Peyer's patch (tissue), 4 donors: ENCODE results near the gene ZXDC. TPM values are rescaled to one million over a fixed set of nuclear protein-coding genes. Genes with fewer than 3 reads are reported as not detected.

Experiments used
- DNase-seq, 3 donors: peaks; one replicate each; pipeline ENCODE4 v3.0.0-alpha.2; 2017 to 2019
- H3K27ac ChIP-seq, 4 donors: fragments of 200-600 bp; sonication (generic); one replicate each; pipeline ENCODE4 v1.5.1; 2016 to 2019
- H3K27me3 ChIP-seq, 2 donors: fragments of 200-600 bp; sonication (generic); one replicate each; pipeline ENCODE4 v1.5.1; 2019
- H3K36me3 ChIP-seq, 3 donors: fragments of 200-600 bp; sonication (generic); one replicate each; pipeline ENCODE4 v1.5.1; 2016 to 2019
- H3K4me1 ChIP-seq, 4 donors: fragments of 200-600 bp; sonication (generic); one replicate each; pipeline ENCODE4 v1.5.1; 2016 to 2019
- H3K4me3 ChIP-seq, 4 donors: fragments of 200-600 bp; sonication (generic); 1 replicate in 3 of 4; 2 replicates in 1 of 4; pipeline ENCODE4 v1.5.1; 2016 to 2019; ENCODE audit warnings: mild to moderate bottlenecking in 1 of 4
- H3K9me3 ChIP-seq, 4 donors: fragments of 200-600 bp; sonication (generic); one replicate each; pipeline ENCODE4 v1.5.1; 2016 to 2019; ENCODE audit warnings: mild to moderate bottlenecking in 1 of 4
- CTCF ChIP-seq, 6 experiments: fragments of 450-650 bp in 4 of 6; fragments of 200-600 bp in 2 of 6; sonication (generic) in 1 of 6; IDR thresholded peaks; one replicate each; pipeline ENCODE4 v1.5.1; 2017 to 2019; ENCODE audit warnings: antibody characterized with exemption in 6 of 6, mild to moderate bottlenecking in 3 of 6, moderate library complexity in 1 of 6
- POLR2A ChIP-seq, 2 donors: fragments of 450-650 bp; IDR thresholded peaks; one replicate each; pipeline ENCODE4 v1.5.1; 2017; ENCODE audit warnings: antibody characterized with exemption in 2 of 2, mild to moderate bottlenecking in 2 of 2, moderate library complexity in 2 of 2
- total RNA-seq, 4 donors: library from RNA; depleted of rRNA; stranded (reverse); fragments of >200 nt; gene quantifications; one replicate each; pipeline ENCODE4 v1.1.0, GENCODE V29; 2016

ZXDC gene
- total RNA-seq, 4 donors from 2014 or later: 44.1 to 99.8 (median 67.5) TPM

- TF ChIP-seq CTCF (IDR thresholded peaks at IDR 0.05): no peak
- TF ChIP-seq POLR2A (IDR thresholded peaks at IDR 0.05): no peak
- no peaks in the 10 kb centered on the region for H3K9me3 ChIP-seq
- H3K27me3 ChIP-seq: no peaks in the 10 kb centered on the region
- H3K27ac ChIP-seq: no peak overlapping the region
- no peaks in the 10 kb centered on the region for H3K36me3 ChIP-seq
- no peaks in the 10 kb centered on the region for H3K4me1 ChIP-seq
- no peak overlapping the region for H3K4me3 ChIP-seq
- DNase-seq: no peak
Observed at GRCh38 chr3:126491221-126492013, 15.7 kb upstream of the ZXDC start.

- Histone ChIP-seq H3K4me3 (no peak overlapping the region), H3K9me3 (no peaks in the 10 kb centered on the region), H3K36me3 (no peaks in the 10 kb centered on the region), H3K27ac (no peak overlapping the region), H3K27me3 (no peaks in the 10 kb centered on the region), H3K4me1 (no peaks in the 10 kb centered on the region)
- DNase-seq: no peak
- no peak for TF ChIP-seq POLR2A (IDR thresholded peaks at IDR 0.05)
- TF ChIP-seq CTCF (IDR thresholded peaks at IDR 0.05): no peak
Observed at GRCh38 chr3:126490619-126491018, 14.9 kb upstream of the ZXDC start.

GRCh38 chr3:126488886-126489569, 13.3 kb upstream of the ZXDC start:
- no peak for DNase-seq
- no peak for TF ChIP-seq CTCF (IDR thresholded peaks at IDR 0.05)
- TF ChIP-seq POLR2A (IDR thresholded peaks at IDR 0.05): no peak
- H3K27me3 ChIP-seq: no peaks in the 10 kb centered on the region
- no peaks in the 10 kb centered on the region for H3K36me3 ChIP-seq
- H3K9me3 ChIP-seq: no peaks in the 10 kb centered on the region
- no peak overlapping the region for H3K27ac ChIP-seq
- no peak overlapping the region for H3K4me3 ChIP-seq
- H3K4me1 ChIP-seq: no peaks in the 10 kb centered on the region

- DNase-seq: no peak
- Histone ChIP-seq H3K27ac (no peak overlapping the region), H3K4me1 (no peaks in the 10 kb centered on the region), H3K9me3 (no peaks in the 10 kb centered on the region), H3K4me3 (no peak overlapping the region), H3K27me3 (no peaks in the 10 kb centered on the region), H3K36me3 (no peaks in the 10 kb centered on the region)
- TF ChIP-seq CTCF (IDR thresholded peaks at IDR 0.05) (no peak), POLR2A (IDR thresholded peaks at IDR 0.05) (no peak)
Observed at GRCh38 chr3:126488185-126488584, 12.5 kb upstream of the ZXDC start.

- no peak overlapping the region for H3K4me3 ChIP-seq
Observed at GRCh38 chr3:126487151-126487771, 11.6 kb upstream of the ZXDC start.

More at GRCh38 chr3:126487151-126487771, 11.6 kb upstream of the ZXDC start:
- no peaks in the 10 kb centered on the region for H3K27me3 ChIP-seq
- H3K27ac ChIP-seq: no peak overlapping the region
- no peak for DNase-seq
- H3K9me3 ChIP-seq: no peaks in the 10 kb centered on the region
- no peaks in the 10 kb centered on the region for H3K36me3 ChIP-seq
- TF ChIP-seq POLR2A (IDR thresholded peaks at IDR 0.05) (no peak), CTCF (IDR thresholded peaks at IDR 0.05) (no peak)
- H3K4me1 ChIP-seq: no peaks in the 10 kb centered on the region
